Endometrial microvascular endothelial cells (primary cell): ENCODE data around the gene CYBRD1. TPM values are rescaled to one million over a fixed set of nuclear protein-coding genes. Genes with fewer than 3 reads are reported as not detected.
"Not testable (repeated sequence)": the region's sequence is repeated elsewhere in the genome, so short reads cannot be mapped to it uniquely, and the experiment has no call there.

Source experiments
- in situ Hi-C: cut with HindIII; loops from 2 replicates; pipeline ENCODE4 v1.10.0; 2017; ENCODE audit warnings: low sequenced_read_pairs, low pct_unique_long_range_greater_than_20kb; ENCODE audit errors: inconsistent ontology term
- total RNA-seq: library from RNA; depleted of rRNA; stranded (reverse); fragments of >200 nt; gene quantifications from one replicate; pipeline ENCODE4 v1.2.3, GENCODE V29; 2015; ENCODE audit errors: inconsistent ontology term

The CYBRD1 gene
- total RNA-seq, 1 donor from 2014 or later = 12.7 TPM

GRCh38 chr2:171513719-171514160, 8.5 kb upstream of the CYBRD1 start:
- in situ Hi-C loops = no loop called here

- in situ Hi-C loops = no loop called here
Measured at GRCh38 chr2:171514908-171515582, 7.2 kb upstream of the CYBRD1 start.

- in situ Hi-C loops = no loop called here
Measured at GRCh38 chr2:171515672-171516298, 6.5 kb upstream of the CYBRD1 start.

- in situ Hi-C loops = no loop called here
Measured at GRCh38 chr2:171516793-171517192, 5.5 kb upstream of the CYBRD1 start.

- in situ Hi-C loops = no loop called here
Measured at GRCh38 chr2:171520471-171520870, 1.8 kb upstream of the CYBRD1 start.

- in situ Hi-C loops = no loop called here
Measured at GRCh38 chr2:171521361-171522051, 768 bp upstream of the CYBRD1 start.

- in situ Hi-C loops = no loop called here
Measured at GRCh38 chr2:171522788-171523087, 464 bp downstream of the CYBRD1 start.

- in situ Hi-C loops = no loop called here
Measured at GRCh38 chr2:171523088-171524017, 1.1 kb downstream of the CYBRD1 start.

GRCh38 chr2:171524018-171524401, 1.7 kb downstream of the CYBRD1 start:
- in situ Hi-C loops = no loop called here

GRCh38 chr2:171529914-171530313, 7.6 kb downstream of the CYBRD1 start:
- in situ Hi-C loops = no loop called here

GRCh38 chr2:171530378-171530777, 8.1 kb downstream of the CYBRD1 start:
- in situ Hi-C loops = no loop called here

GRCh38 chr2:171530859-171531258, 8.6 kb downstream of the CYBRD1 start:
- in situ Hi-C loops = not testable (repeated sequence)

GRCh38 chr2:171531291-171531690, 9.0 kb downstream of the CYBRD1 start:
- in situ Hi-C loops = no loop called here

GRCh38 chr2:171531836-171532450, 9.7 kb downstream of the CYBRD1 start:
- in situ Hi-C loops = no loop called here

GRCh38 chr2:171533331-171533730, 11.1 kb downstream of the CYBRD1 start:
- in situ Hi-C loops = no loop called here

GRCh38 chr2:171535528-171535927, 13.3 kb downstream of the CYBRD1 start:
- in situ Hi-C loops = not testable (repeated sequence)

- in situ Hi-C loops = no loop called here
Measured at GRCh38 chr2:171540437-171540836, 18.2 kb downstream of the CYBRD1 start.

- in situ Hi-C loops = no loop called here
Measured at GRCh38 chr2:171541202-171541887, 19.1 kb downstream of the CYBRD1 start.
